ENCODE results near the gene HSPB1. TPM values are rescaled to one million over a fixed set of nuclear protein-coding genes. Genes with fewer than 3 reads are reported as not detected.

The HSPB1 gene
- total RNA-seq, 1 donor from 2014 or later, result 813 TPM

Other genes starting within 250 kb of the HSPB1 start
- gene SRRM3, start 100.8 kb upstream of the HSPB1 start, total RNA-seq, result 4.8 TPM
- gene YWHAG, start 56.3 kb downstream of the HSPB1 start, total RNA-seq, result 297 TPM
- 3.7 TPM for gene SSC4D, start 107.0 kb downstream of the HSPB1 start, total RNA-seq
- 0.87 TPM for gene ZP3, start 122.3 kb downstream of the HSPB1 start, total RNA-seq
- gene DTX2, start 159.0 kb downstream of the HSPB1 start, total RNA-seq, result 35.0 TPM
- 1.9 TPM for gene UPK3B, start 207.9 kb downstream of the HSPB1 start, total RNA-seq
- gene SPDYE16, start 240.6 kb downstream of the HSPB1 start, total RNA-seq, result not detected